Measurements from ENCODE around the gene CDC42SE1. TPM values are rescaled to one million over a fixed set of nuclear protein-coding genes. Genes with fewer than 3 reads are reported as not detected.

CDC42SE1 gene
- total RNA-seq, 1 experiment from 2014 or later = 76.3 TPM

GRCh38 chr1:151047925-151048644 is 11.3 kb downstream of the CDC42SE1 start (continued):
- TF ChIP-seq CTCF (IDR thresholded peaks at IDR 0.05) (peak; percentile 30; the same call in 1 of the 2 replicates), NR3C1 (CRISPR knock-in tag; conservative IDR thresholded peaks at IDR 0.05; ENCODE audit: low read depth) (no peak), E2F1 (CRISPR knock-in tag; IDR thresholded peaks at IDR 0.05) (no peak), RORB (CRISPR knock-in tag; IDR thresholded peaks at IDR 0.05) (no peak), ESRRA (CRISPR knock-in tag; IDR thresholded peaks at IDR 0.05; ENCODE audit: borderline replicate concordance) (no peak), NFATC4 (CRISPR knock-in tag; IDR thresholded peaks at IDR 0.05) (no peak), ATF2 (CRISPR knock-in tag; IDR thresholded peaks at IDR 0.05; ENCODE audit: borderline replicate concordance, low read depth) (no peak), IRF1 (CRISPR knock-in tag; IDR thresholded peaks at IDR 0.05) (no peak), CREB1 (CRISPR knock-in tag; IDR thresholded peaks at IDR 0.05) (0 out of 2 replicates have a peak, but pooled peaks have one; percentile 17), NFE2L1 (CRISPR knock-in tag; IDR thresholded peaks at IDR 0.05) (no peak), CBFB (CRISPR knock-in tag; IDR thresholded peaks at IDR 0.05; ENCODE audit: low read depth) (no peak), TEAD4 (CRISPR knock-in tag; IDR thresholded peaks at IDR 0.05) (0 out of 2 replicates have a peak, but pooled peaks have one; percentile 11), IRF2 (CRISPR knock-in tag; IDR thresholded peaks at IDR 0.05; ENCODE audit: borderline replicate concordance, low read depth) (no peak), MXD4 (CRISPR knock-in tag; IDR thresholded peaks at IDR 0.05; ENCODE audit: borderline replicate concordance) (no peak), HMGA2 (CRISPR knock-in tag; IDR thresholded peaks at IDR 0.05) (no peak), ZNF138 (CRISPR knock-in tag; conservative IDR thresholded peaks at IDR 0.05) (no peak), SMAD3 (CRISPR knock-in tag; IDR thresholded peaks at IDR 0.05; ENCODE audit: borderline replicate concordance) (peak; percentile 66; the same call in 1 of the 2 replicates), ZNF263 (CRISPR knock-in tag; IDR thresholded peaks at IDR 0.05; ENCODE audit: low read depth) (no peak), ZNF425 (CRISPR knock-in tag; conservative IDR thresholded peaks at IDR 0.05) (no peak; the same call in 1 of the 2 replicates), KAT7 (CRISPR knock-in tag; IDR thresholded peaks at IDR 0.05; ENCODE audit: borderline replicate concordance) (peak; percentile 50; the same call in 1 of the 2 replicates)
- TF ChIP-seq, protein P1, sequence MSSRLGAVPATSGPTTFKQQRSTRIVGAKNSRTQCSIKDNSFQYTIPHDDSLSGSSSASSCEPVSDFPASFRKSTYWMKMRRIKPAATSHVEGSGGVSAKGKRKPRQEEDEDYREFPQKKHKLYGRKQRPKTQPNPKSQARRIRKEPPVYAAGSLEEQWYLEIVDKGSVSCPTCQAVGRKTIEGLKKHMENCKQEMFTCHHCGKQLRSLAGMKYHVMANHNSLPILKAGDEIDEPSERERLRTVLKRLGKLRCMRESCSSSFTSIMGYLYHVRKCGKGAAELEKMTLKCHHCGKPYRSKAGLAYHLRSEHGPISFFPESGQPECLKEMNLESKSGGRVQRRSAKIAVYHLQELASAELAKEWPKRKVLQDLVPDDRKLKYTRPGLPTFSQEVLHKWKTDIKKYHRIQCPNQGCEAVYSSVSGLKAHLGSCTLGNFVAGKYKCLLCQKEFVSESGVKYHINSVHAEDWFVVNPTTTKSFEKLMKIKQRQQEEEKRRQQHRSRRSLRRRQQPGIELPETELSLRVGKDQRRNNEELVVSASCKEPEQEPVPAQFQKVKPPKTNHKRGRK (CRISPR knock-in tag; IDR thresholded peaks at IDR 0.05; ENCODE audit: borderline replicate concordance) = no peak
- TF ChIP-seq, protein P2, sequence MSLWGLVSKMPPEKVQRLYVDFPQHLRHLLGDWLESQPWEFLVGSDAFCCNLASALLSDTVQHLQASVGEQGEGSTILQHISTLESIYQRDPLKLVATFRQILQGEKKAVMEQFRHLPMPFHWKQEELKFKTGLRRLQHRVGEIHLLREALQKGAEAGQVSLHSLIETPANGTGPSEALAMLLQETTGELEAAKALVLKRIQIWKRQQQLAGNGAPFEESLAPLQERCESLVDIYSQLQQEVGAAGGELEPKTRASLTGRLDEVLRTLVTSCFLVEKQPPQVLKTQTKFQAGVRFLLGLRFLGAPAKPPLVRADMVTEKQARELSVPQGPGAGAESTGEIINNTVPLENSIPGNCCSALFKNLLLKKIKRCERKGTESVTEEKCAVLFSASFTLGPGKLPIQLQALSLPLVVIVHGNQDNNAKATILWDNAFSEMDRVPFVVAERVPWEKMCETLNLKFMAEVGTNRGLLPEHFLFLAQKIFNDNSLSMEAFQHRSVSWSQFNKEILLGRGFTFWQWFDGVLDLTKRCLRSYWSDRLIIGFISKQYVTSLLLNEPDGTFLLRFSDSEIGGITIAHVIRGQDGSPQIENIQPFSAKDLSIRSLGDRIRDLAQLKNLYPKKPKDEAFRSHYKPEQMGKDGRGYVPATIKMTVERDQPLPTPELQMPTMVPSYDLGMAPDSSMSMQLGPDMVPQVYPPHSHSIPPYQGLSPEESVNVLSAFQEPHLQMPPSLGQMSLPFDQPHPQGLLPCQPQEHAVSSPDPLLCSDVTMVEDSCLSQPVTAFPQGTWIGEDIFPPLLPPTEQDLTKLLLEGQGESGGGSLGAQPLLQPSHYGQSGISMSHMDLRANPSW (CRISPR knock-in tag; conservative IDR thresholded peaks at IDR 0.05; ENCODE audit: low read depth) = no peak
- TF ChIP-seq, protein P3, sequence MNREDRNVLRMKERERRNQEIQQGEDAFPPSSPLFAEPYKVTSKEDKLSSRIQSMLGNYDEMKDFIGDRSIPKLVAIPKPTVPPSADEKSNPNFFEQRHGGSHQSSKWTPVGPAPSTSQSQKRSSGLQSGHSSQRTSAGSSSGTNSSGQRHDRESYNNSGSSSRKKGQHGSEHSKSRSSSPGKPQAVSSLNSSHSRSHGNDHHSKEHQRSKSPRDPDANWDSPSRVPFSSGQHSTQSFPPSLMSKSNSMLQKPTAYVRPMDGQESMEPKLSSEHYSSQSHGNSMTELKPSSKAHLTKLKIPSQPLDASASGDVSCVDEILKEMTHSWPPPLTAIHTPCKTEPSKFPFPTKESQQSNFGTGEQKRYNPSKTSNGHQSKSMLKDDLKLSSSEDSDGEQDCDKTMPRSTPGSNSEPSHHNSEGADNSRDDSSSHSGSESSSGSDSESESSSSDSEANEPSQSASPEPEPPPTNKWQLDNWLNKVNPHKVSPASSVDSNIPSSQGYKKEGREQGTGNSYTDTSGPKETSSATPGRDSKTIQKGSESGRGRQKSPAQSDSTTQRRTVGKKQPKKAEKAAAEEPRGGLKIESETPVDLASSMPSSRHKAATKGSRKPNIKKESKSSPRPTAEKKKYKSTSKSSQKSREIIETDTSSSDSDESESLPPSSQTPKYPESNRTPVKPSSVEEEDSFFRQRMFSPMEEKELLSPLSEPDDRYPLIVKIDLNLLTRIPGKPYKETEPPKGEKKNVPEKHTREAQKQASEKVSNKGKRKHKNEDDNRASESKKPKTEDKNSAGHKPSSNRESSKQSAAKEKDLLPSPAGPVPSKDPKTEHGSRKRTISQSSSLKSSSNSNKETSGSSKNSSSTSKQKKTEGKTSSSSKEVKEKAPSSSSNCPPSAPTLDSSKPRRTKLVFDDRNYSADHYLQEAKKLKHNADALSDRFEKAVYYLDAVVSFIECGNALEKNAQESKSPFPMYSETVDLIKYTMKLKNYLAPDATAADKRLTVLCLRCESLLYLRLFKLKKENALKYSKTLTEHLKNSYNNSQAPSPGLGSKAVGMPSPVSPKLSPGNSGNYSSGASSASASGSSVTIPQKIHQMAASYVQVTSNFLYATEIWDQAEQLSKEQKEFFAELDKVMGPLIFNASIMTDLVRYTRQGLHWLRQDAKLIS (CRISPR knock-in tag; IDR thresholded peaks at IDR 0.05; ENCODE audit: borderline replicate concordance) = no peak

Measured in WTC11 (cell line).